OCI-LY3 (cell line): ENCODE measurements around the gene ADAM8.

Source experiments
- H2AFZ ChIP-seq: fragments of 200-600, 300-600 bp; shearing (Covaris generic); 2 replicates; pipeline ENCODE4 v1.6.0; 2014; ENCODE audit warnings: antibody characterized with exemption, low read depth, low read length
- H3K27ac ChIP-seq: fragments of 200-600, 300-600 bp; sonication (generic); 2 replicates; pipeline ENCODE4 v1.5.1; 2014; ENCODE audit warnings: mild to moderate bottlenecking, low read length, moderate library complexity, mixed read lengths
- H3K27me3 ChIP-seq: fragments of 200-600, 300-600 bp; sonication (generic); 2 replicates; pipeline ENCODE4 v1.6.1; 2014; ENCODE audit warnings: low read depth, low read length, mixed read lengths
- H3K36me3 ChIP-seq: fragments of 200-600, 300-600 bp; sonication (generic); replicated peaks from 2 replicates; pipeline ENCODE3; 2014; ENCODE audit warnings: low read depth, low read length, mixed read lengths
- H3K4me1 ChIP-seq: fragments of 300-600, 200-600 bp; sonication (generic); 2 replicates; pipeline ENCODE4 v1.6.1; 2014; ENCODE audit warnings: low read length, mixed read lengths
- H3K4me2 ChIP-seq: fragments of 200-600, 300-600 bp; sonication (generic); 2 replicates; pipeline ENCODE4 v1.6.1; 2014; ENCODE audit warnings: low read length, mixed read lengths
- H3K4me3 ChIP-seq: fragments of 300-600, 200-600 bp; sonication (generic); 2 replicates; pipeline ENCODE4 v1.5.1; 2014; ENCODE audit warnings: antibody characterized with exemption, mild to moderate bottlenecking, low read length, moderate library complexity
- H3K79me2 ChIP-seq: fragments of 300-600, 200-600 bp; shearing (Covaris generic); 2 replicates; pipeline ENCODE4 v1.6.1; 2014; ENCODE audit warnings: mild to moderate bottlenecking, low read length, mixed read lengths
- H3K9ac ChIP-seq: fragments of 300-600, 200-600 bp; shearing (Covaris generic); 2 replicates; pipeline ENCODE4 v1.6.0; 2014; ENCODE audit warnings: mild to moderate bottlenecking, low read length, moderate library complexity
- H3K9me3 ChIP-seq: fragments of 200-600, 300-600 bp; shearing (Covaris generic); 2 replicates; pipeline ENCODE4 v1.6.1; 2014; ENCODE audit warnings: low read length, mixed read lengths; ENCODE audit not compliant: insufficient read depth
- H4K20me1 ChIP-seq: fragments of 200-600, 300-600 bp; sonication (generic); 2 replicates; pipeline ENCODE4 v1.6.1; 2016; ENCODE audit warnings: low read length, mixed read lengths; ENCODE audit not compliant: insufficient read depth
- CTCF ChIP-seq: fragments of 200-600, 300-600 bp; sonication (generic); IDR thresholded peaks from 2 replicates; pipeline ENCODE4 v1.5.1; 2014; ENCODE audit warnings: antibody characterized with exemption, low read length, low read depth
- EZH2phosphoT487 ChIP-seq: fragments of 200-600 bp; shearing (Covaris generic); IDR thresholded peaks from 2 replicates; pipeline ENCODE4 v1.6.1; 2018; ENCODE audit warnings: antibody characterized with exemption, mixed run types, low read depth

Gene ADAM8

GRCh38 chr10:133254421-133255120 is 22.1 kb downstream of the ADAM8 start:
- TF ChIP-seq CTCF (no peak), EZH2phosphoT487 (no peak)
- no peaks in the 10 kb centered on the region for H4K20me1 ChIP-seq
- no peaks in the 10 kb centered on the region for H3K36me3 ChIP-seq
- H3K27me3 ChIP-seq, result peaks cover 5% of the 10 kb centered on the region; the same call in 1 of the 2 replicates
- H3K27ac ChIP-seq, result no peak overlapping the region
- H2AFZ ChIP-seq, result no peak overlapping the region
- no peaks in the 10 kb centered on the region for H3K9me3 ChIP-seq
- no peaks in the 10 kb centered on the region for H3K79me2 ChIP-seq
- no peak overlapping the region for H3K4me3 ChIP-seq
- no peak overlapping the region for H3K9ac ChIP-seq
- no peak overlapping the region for H3K4me2 ChIP-seq
- H3K4me1 ChIP-seq, result peaks cover 27% of the 10 kb centered on the region

GRCh38 chr10:133253361-133253955 is 23.2 kb downstream of the ADAM8 start:
- Histone ChIP-seq H2AFZ (no peak overlapping the region), H4K20me1 (no peaks in the 10 kb centered on the region), H3K36me3 (no peaks in the 10 kb centered on the region), H3K9me3 (no peaks in the 10 kb centered on the region), H3K4me1 (peaks cover 16% of the 10 kb centered on the region), H3K27me3 (peaks cover 5% of the 10 kb centered on the region; the same call in 1 of the 2 replicates), H3K4me3 (no peak overlapping the region), H3K4me2 (no peak overlapping the region), H3K27ac (no peak overlapping the region), H3K9ac (no peak overlapping the region), H3K79me2 (no peaks in the 10 kb centered on the region)
- no peak for TF ChIP-seq EZH2phosphoT487
- TF ChIP-seq CTCF, result no peak

GRCh38 chr10:133252223-133252552 is 24.5 kb downstream of the ADAM8 start:
- Histone ChIP-seq H3K9ac (no peak overlapping the region), H3K27me3 (peaks cover 5% of the 10 kb centered on the region; the same call in 1 of the 2 replicates), H2AFZ (no peak overlapping the region), H3K9me3 (no peaks in the 10 kb centered on the region), H3K4me1 (peaks cover 3% of the 10 kb centered on the region), H3K4me3 (no peak overlapping the region), H3K36me3 (no peaks in the 10 kb centered on the region), H4K20me1 (no peaks in the 10 kb centered on the region), H3K79me2 (no peaks in the 10 kb centered on the region), H3K27ac (no peak overlapping the region), H3K4me2 (no peak overlapping the region)
- no peak for TF ChIP-seq EZH2phosphoT487
- no peak for TF ChIP-seq CTCF

- Histone ChIP-seq H3K9ac (no peak overlapping the region), H3K9me3 (no peaks in the 10 kb centered on the region), H3K4me1 (no peaks in the 10 kb centered on the region), H3K79me2 (no peaks in the 10 kb centered on the region), H4K20me1 (no peaks in the 10 kb centered on the region), H3K27me3 (peaks cover 5% of the 10 kb centered on the region; the same call in 1 of the 2 replicates), H3K4me3 (no peak overlapping the region), H3K4me2 (no peak overlapping the region), H3K36me3 (no peaks in the 10 kb centered on the region), H3K27ac (no peak overlapping the region), H2AFZ (no peak overlapping the region)
- TF ChIP-seq CTCF (no peak), EZH2phosphoT487 (no peak)
These were observed 25.1 kb downstream of the ADAM8 start for GRCh38 chr10:133251388-133252222.
